ENCODE measurements around the gene CCDC171.
A peak's percentile ranks its signal among the peaks of the same experiment; 100 is the strongest.
"Not testable (repeated sequence)": the region's sequence is repeated elsewhere in the genome, so short reads cannot be mapped to it uniquely, and the experiment has no call there.

Gene CCDC171

GRCh38 chr9:15769547-15769946 is 216.7 kb downstream of the CCDC171 start:
- DNase-seq: no peak

DNA sequence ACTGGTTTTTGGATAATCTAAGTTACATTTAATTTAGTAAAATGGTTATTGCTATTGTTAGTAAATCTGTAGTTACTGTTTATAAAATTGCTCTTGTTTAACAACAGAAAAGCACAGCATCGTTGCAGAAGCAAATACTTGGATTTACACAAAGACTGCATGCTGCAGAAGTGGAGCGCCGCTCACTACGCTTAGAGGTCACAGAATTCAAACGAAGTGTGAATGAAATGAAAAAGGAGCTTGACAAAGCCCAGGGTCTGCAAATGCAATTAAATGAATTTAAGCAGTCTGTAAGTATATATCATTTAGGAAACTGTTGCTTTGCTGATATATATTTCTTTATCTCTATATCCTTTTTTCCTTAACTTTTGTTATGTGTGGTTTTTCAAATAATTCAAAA is 226.0 kb downstream of the CCDC171 start:
- DNase-seq: no peak

- DNase-seq: no peak
Measured at GRCh38 chr9:15782106-15782505, 229.3 kb downstream of the CCDC171 start.

DNA sequence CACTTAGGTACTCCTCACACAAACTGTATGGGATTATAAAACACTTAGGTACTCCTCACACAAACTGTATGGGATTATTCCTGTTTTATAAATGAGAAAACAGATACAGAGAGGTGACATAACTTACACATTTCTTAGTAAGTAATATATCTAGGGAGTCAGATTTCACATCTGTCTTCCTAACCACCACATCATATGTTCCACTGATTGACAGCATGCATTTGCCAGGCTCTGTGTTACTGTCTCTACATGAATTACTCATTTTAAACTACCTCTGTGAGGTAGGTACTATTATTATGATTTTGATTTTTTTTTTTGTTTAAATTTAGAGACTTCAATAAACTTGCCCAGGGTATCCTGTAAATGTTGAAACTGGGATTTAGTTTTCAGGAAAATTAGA is 232.7 kb downstream of the CCDC171 start:
- no peak for DNase-seq

- peak; percentile 74 for DNase-seq
Measured at GRCh38 chr9:15786616-15787015, 233.8 kb downstream of the CCDC171 start.

DNA sequence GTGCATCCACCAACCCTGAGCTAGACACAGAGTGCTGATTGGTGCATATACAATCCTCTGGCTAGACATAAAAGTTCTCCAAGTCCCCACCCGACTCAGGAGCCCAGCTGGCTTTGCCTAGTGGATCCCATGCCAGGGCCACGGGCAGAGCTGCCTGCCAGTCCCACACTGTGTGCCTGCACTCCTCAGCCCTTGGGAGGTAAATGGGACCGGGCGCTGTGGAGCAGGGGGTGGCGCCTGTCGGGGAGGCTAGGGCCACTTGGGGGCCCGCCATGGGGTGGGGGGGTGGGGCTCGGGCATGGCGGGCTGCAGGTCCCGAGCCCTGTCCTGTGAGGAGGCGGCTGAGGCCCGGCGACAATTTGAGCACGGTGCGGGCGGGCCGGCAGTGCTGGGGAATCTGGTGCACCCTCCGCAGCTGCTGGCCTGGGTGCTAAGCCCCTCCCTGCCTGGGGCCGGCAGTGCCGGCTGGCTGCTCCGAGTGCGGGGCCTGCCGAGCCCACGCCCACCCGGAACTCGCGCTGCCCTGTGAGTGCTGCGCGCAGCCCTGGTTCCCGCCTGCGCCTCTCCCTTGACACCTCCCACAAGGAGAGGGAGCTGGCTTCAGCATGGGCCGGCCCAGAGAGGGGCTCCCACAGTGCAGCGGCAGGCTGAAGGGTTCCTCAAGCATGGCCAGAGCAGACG is 257.5 kb downstream of the CCDC171 start:
- DNase-seq: not testable (repeated sequence)

DNA sequence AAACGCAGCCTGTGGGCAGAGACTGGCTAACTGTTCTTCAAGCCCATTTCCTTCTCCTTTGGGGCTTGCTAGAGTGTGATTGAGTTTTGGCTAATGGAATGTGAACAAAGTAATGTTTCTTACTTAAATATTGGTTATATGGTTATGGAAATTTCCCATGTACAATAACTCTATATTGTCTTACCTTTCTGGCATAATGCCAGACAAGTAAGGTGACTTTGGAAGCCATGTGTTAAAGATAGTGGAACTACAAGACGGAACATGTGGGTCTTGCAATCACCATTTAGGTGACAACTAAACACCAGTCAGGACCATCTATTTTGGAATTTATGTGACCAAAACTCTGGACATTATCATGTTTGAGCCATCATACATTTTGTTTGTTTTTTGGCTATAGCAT is 260.2 kb downstream of the CCDC171 start:
- DNase-seq: no peak

DNA sequence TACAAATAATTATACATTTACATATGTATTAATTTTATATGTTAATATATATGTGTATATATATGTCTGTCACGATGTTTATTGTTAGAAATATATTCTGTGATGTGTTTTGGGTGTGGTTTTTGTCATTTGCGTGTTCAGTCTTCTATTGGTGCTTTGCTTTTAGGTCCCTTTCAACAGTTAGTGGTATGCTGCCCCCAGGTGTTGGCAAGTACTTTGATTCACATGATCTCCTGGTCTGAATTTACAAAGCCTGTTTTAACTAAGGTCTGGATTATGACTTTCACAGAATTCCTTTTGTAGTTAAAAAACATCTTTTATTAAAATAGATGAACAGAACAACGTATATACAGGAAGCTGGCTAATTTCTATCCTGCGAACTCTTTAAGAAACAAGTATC is 271.5 kb downstream of the CCDC171 start:
- no peak for DNase-seq

DNA sequence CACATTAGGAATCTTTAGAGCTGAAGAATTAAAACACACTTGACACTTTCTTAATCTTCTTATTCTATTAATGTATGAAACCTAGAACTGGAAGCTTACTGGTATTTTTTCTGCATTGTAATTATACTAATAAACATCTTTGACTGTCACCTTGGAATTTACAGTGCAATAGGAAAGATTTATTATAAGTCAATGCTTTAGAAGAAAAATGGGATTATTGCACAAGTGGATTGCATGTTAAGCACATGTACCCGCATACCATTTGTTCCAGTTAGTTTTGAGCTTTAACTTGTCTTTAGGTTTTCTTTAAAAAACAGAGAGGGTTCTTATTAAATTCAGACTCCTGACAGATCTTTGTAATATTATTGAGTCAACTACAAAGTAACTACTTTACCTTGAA is 278.5 kb downstream of the CCDC171 start:
- DNase-seq: no peak

- no peak for DNase-seq
Measured at GRCh38 chr9:15834541-15834940, 281.7 kb downstream of the CCDC171 start.

DNA sequence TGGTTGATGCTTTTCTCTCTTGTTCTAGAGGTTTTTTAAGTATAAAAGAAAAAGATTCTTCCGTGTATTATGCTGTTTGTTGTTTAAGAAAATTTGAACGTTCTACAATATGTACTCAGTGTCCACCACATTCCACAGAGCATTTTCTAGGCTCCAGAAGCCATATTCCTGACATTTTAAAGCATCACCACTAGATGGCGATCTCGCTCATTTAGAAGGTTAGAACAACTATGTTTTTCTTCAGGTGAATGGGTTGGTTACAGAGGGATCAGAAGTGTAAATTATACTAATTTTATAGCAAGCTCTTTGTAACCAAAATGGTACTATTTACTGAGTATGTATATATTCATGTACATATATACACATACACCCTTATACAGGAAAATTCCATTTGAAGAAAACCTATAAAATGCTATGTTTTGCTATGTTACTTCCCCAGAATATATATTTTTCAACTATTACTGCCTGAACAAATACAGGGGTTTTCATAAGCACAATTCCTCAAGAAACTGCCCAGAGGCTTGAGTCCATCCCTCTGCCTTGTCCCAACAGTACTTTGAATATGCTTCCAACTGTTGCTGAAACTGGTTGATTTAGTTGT is 284.3 kb downstream of the CCDC171 start:
- peak; percentile 48 for DNase-seq

DNA sequence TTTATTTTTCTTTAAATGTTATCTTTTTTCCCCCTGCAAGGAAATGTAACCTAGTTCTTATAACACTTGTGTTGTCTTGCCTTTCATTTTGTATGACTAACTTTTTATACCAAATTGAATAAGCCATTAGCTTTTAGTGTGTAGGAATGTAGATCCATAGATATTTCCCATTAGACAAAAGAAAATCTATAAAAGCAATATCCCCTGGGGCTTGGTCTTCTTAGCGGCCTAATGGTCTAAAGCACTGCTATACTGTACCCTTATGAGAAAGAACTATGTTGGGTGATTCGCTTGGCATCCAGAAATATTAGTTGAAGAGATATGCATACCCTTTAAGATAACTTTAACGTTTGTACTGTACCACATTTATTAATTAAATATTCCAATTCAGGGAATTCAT is 289.2 kb downstream of the CCDC171 start:
- DNase-seq: no peak

DNA sequence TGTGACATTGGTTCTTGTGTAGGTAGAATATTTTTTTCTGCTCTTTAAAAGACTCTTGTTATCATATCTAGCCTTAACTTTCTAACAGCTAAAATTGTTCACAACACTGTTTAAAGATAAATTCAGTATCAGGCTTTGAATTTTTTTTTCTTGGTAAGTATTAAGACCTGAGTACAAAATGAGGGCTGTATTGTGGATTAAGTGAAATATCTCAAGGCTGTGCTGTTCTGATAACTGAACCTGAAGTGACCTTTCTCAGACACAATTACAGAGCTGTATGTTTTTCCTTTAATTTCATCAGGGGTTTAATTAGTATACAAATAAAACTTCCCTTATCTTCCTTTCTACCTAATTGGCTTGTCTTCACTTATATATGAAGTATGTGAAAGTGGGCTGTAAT is 290.5 kb downstream of the CCDC171 start:
- no peak for DNase-seq

DNA sequence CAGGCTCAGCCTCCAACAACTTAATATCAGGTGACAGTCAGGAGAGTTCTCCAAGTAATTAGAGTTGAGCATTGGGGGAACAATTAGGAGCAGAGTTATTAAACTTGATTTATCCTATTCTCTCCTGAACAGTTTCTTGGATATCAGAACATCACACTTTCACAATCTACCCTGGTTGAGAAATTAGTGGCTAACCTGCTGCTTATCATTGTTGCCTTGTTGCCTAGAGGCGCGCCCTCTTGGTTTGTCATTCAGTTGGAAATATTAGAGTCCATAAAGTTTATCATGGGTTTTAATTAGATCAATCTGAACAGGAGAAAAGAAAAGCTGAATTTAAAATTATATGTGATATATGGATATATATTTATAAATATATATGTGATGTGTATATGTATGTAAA is 291.1 kb downstream of the CCDC171 start:
- DNase-seq: no peak

DNA sequence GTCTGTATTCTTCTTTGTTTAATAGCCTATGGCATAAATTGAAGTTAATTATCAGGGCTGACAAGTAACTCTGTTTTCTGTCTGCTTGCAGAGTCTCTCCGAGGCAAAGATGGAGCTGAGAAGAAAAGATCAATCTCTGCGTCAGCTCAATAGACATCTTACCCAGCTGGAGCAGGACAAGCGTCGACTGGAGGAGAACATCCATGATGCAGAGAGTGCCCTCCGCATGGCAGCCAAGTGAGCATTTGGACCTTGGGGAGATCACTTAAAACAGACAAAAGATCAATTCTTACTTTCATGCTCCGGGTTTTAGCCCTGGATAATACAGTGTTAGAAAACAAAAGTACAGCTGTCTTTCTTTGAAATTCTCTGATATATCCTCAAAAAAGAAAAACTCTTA is 293.8 kb downstream of the CCDC171 start:
- no peak for DNase-seq

DNA sequence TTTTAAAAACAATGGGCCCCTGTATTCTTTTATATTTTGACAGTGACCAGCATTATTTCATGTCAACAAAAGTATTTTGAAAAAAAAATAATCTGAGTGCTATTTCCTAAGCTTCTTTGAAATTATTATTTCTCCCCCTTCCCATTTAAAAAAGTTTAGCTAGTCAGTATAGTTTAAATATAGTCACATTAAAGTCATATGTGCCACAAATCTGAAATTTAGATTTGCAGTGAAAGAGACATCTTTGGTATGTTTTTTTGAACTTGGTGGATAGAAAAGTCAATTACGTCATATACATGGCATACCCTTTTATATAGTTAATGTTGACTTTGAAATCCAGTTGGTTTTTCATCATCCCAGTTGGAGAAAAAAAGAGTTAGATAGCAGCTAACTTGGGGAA is 297.0 kb downstream of the CCDC171 start:
- no peak for DNase-seq

GRCh38 chr9:15851766-15852165 is 298.9 kb downstream of the CCDC171 start:
- DNase-seq: no peak

- no peak for DNase-seq
Measured at GRCh38 chr9:15856591-15856990, 303.7 kb downstream of the CCDC171 start.

- no peak for DNase-seq
Measured at GRCh38 chr9:15867334-15867733, 314.5 kb downstream of the CCDC171 start.

- DNase-seq: no peak
Measured at GRCh38 chr9:15867988-15868387, 315.1 kb downstream of the CCDC171 start.

DNA sequence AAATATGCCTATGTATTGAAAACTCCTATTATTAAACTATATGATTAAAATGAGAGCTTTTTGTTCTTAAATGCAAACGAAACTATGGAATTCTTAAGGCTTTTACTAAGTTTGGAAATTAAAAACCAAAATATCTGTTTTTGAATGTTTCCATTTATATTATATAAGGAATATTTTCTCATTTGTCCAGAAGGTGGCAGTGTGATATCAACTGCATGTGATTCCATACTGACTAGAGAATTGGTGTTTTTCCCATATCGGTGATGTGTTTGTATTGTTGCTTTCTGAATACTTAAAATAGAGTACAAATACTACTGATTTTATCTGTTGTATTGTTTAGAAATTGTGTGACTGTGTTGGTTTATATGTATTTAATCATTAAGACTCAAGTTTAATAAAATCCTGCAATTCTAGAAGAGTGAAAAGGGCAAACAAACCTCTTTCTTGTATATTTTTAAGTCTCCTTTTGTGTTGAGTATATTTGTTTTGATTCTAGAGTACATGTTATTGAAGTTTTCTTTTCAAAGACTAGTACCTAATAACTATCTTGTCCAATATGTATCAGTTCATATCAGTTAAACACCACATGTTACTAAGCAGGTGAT is 320.8 kb downstream of the CCDC171 start:
- no peak for DNase-seq

GRCh38 chr9:15882328-15882727 is 329.5 kb downstream of the CCDC171 start:
- DNase-seq: no peak

DNA sequence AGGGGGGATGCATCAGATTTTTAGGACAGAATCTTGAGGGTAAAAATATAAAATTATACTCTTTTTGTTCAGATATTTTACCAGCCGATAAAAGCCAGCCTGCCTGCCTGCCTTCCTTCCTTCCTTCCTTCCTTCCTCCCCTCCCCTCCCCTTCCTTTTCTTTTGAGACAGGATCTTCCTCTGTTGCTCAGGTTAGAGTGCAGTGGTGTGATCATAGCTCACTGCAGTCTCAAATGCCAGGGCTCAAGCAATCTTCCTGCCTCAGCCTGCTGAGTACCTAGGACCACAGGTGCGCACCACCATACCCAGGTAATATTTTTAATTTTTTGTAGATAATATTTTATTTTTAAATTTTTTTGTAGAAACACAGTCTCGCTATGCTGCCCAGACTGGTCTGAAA is 330.0 kb downstream of the CCDC171 start:
- DNase-seq: no peak

DNA sequence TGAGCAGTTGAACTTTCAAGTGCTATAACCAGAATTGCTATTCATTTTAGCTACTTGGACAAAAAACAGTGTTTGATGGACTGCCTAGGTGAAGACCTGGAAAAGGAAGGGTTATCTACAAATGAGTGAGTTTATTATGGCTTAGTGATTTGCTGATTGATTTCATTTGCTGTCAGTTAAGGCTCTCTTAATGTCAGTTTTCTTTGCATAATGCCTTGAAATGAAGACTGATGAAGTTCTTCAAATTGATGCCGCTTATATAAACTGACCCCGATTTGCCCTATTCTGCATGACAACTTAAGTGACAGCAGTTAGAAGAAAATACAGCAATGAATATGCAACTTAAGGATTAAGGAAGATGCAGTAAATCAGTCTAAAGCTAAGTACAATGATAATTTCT is 332.6 kb downstream of the CCDC171 start:
- no peak for DNase-seq

GRCh38 chr9:15889555-15889954 is 336.7 kb downstream of the CCDC171 start:
- no peak for DNase-seq
